ENCODE results near the gene ANGEL2. TPM values are rescaled to one million over a fixed set of nuclear protein-coding genes. Genes with fewer than 3 reads are reported as not detected.

The ANGEL2 gene
- total RNA-seq, 1 experiment from 2014 or later: 25.5 TPM

DNA sequence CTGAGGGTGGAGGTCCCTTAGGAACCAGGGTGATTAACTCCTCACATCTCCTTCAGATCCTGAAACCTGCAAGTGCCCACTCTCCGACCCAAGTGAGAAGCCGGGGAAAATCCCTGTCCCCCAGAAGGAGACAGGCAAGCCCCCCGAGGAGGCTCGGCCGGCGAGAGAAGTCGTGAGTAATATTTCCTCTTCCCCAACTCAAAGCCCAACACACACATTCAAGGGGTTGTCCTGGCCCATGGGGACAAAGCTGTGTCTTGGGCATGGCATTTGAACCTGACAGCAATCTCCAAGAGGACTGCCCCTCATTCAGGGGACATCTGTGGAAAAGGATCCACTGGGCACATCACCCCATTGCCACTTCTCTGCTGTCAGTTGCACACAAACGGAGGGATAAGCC is 41.8 kb downstream of the ANGEL2 start:
- Histone ChIP-seq H3K27ac (ENCODE audit: low read depth, low read length) (no peak overlapping the region), H3K9me2 (ENCODE audit: insufficient read depth) (no peaks in the 10 kb centered on the region), H3K9ac (ENCODE audit: low read length) (no peak overlapping the region), H3K9me3 (ENCODE audit: control insufficient read depth in 1 of 2, insufficient read depth in 1 of 2, low read depth in 1 of 2, low read length in 2 of 2) (no peaks in the 10 kb centered on the region), H3K4me3 (replicated peaks in 1 of 2; ENCODE audit: low read depth in 1 of 2, low read length in 2 of 2) (no peak overlapping the region), H3K4me1 (ENCODE audit: control insufficient read depth in 1 of 2, insufficient read depth in 2 of 2, low read length in 2 of 2) (no peaks in the 10 kb centered on the region), H4K20me1 (ENCODE audit: insufficient read depth) (no peaks in the 10 kb centered on the region), H3K27me3 (ENCODE audit: insufficient read depth, low read length) (no peaks in the 10 kb centered on the region), H3K79me2 (ENCODE audit: insufficient read depth, low read length) (no peaks in the 10 kb centered on the region), H3K4me2 (ENCODE audit: low read length) (no peak overlapping the region), H3K36me3 (ENCODE audit: control insufficient read depth in 1 of 2, insufficient read depth in 2 of 2, low read length in 2 of 2) (no peaks in the 10 kb centered on the region; a peak in 1 of 4 replicates), H2AFZ (ENCODE audit: low read depth, low read length, poor library complexity, severe bottlenecking) (no peak overlapping the region)
- no TSS peak for BruUV-seq (replicated peaks)
- no peak for ATAC-seq
- POLR2A ChIA-PET: no interaction called here
- CTCF ChIA-PET: no interaction called here
- RAD21 ChIA-PET (ENCODE audit: low non-redundant PET in 1 of 2, low total read pairs in 2 of 2, uncharacterized antibody in 2 of 2, unreplicated experiment in 2 of 2): no interaction called here
- TF ChIP-seq ZBTB33 (IDR thresholded peaks at IDR 0.05; ENCODE audit: extremely low read depth, insufficient replicate concordance, low read length) (no peak), ELF1 (IDR thresholded peaks at IDR 0.05; ENCODE audit: borderline replicate concordance, low read depth) (no peak), EGR1 (IDR thresholded peaks at IDR 0.05; ENCODE audit: low read depth) (no peak), ZNF274 (IDR thresholded peaks at IDR 0.05; ENCODE audit: low read depth, low read length) (no peak), TCF7L2 (IDR thresholded peaks at IDR 0.05; ENCODE audit: borderline replicate concordance, extremely low read depth, insufficient read depth, insufficient read length) (no peak), ZFX (IDR thresholded peaks at IDR 0.05) (no peak), CBX3 (IDR thresholded peaks at IDR 0.05; ENCODE audit: low read depth) (no peak), CEBPB (IDR thresholded peaks at IDR 0.05; ENCODE audit: low read depth) (no peak), SP1 (IDR thresholded peaks at IDR 0.05; ENCODE audit: low read depth) (no peak), POLR2AphosphoS5 (IDR thresholded peaks at IDR 0.05; ENCODE audit: low read depth, low read length) (no peak), EZH2phosphoT487 (IDR thresholded peaks at IDR 0.05; ENCODE audit: borderline replicate concordance) (no peak), SIN3A (IDR thresholded peaks at IDR 0.05; ENCODE audit: low read depth) (no peak), JUND (IDR thresholded peaks at IDR 0.05) (no peak), EZH2 (IDR thresholded peaks at IDR 0.05) (no peak), POLR2A (IDR thresholded peaks at IDR 0.05; ENCODE audit: borderline replicate concordance, extremely low read depth, insufficient read depth, insufficient read length) (no peak)
- TF ChIP-seq, protein P1, sequence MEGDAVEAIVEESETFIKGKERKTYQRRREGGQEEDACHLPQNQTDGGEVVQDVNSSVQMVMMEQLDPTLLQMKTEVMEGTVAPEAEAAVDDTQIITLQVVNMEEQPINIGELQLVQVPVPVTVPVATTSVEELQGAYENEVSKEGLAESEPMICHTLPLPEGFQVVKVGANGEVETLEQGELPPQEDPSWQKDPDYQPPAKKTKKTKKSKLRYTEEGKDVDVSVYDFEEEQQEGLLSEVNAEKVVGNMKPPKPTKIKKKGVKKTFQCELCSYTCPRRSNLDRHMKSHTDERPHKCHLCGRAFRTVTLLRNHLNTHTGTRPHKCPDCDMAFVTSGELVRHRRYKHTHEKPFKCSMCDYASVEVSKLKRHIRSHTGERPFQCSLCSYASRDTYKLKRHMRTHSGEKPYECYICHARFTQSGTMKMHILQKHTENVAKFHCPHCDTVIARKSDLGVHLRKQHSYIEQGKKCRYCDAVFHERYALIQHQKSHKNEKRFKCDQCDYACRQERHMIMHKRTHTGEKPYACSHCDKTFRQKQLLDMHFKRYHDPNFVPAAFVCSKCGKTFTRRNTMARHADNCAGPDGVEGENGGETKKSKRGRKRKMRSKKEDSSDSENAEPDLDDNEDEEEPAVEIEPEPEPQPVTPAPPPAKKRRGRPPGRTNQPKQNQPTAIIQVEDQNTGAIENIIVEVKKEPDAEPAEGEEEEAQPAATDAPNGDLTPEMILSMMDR (IDR thresholded peaks at IDR 0.05 in 2 of 3, conservative IDR thresholded peaks at IDR 0.05 in 1 of 3; ENCODE audit: borderline replicate concordance in 1 of 3, insufficient read depth in 1 of 3, low read depth in 2 of 3, low read length in 2 of 3): no peak
- TF ChIP-seq, protein P2, sequence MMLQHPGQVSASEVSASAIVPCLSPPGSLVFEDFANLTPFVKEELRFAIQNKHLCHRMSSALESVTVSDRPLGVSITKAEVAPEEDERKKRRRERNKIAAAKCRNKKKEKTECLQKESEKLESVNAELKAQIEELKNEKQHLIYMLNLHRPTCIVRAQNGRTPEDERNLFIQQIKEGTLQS (IDR thresholded peaks at IDR 0.05): no peak
- TF ChIP-seq, protein P3, sequence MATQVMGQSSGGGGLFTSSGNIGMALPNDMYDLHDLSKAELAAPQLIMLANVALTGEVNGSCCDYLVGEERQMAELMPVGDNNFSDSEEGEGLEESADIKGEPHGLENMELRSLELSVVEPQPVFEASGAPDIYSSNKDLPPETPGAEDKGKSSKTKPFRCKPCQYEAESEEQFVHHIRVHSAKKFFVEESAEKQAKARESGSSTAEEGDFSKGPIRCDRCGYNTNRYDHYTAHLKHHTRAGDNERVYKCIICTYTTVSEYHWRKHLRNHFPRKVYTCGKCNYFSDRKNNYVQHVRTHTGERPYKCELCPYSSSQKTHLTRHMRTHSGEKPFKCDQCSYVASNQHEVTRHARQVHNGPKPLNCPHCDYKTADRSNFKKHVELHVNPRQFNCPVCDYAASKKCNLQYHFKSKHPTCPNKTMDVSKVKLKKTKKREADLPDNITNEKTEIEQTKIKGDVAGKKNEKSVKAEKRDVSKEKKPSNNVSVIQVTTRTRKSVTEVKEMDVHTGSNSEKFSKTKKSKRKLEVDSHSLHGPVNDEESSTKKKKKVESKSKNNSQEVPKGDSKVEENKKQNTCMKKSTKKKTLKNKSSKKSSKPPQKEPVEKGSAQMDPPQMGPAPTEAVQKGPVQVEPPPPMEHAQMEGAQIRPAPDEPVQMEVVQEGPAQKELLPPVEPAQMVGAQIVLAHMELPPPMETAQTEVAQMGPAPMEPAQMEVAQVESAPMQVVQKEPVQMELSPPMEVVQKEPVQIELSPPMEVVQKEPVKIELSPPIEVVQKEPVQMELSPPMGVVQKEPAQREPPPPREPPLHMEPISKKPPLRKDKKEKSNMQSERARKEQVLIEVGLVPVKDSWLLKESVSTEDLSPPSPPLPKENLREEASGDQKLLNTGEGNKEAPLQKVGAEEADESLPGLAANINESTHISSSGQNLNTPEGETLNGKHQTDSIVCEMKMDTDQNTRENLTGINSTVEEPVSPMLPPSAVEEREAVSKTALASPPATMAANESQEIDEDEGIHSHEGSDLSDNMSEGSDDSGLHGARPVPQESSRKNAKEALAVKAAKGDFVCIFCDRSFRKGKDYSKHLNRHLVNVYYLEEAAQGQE (IDR thresholded peaks at IDR 0.05; ENCODE audit: low read depth): no peak
- TF ChIP-seq, protein P4, sequence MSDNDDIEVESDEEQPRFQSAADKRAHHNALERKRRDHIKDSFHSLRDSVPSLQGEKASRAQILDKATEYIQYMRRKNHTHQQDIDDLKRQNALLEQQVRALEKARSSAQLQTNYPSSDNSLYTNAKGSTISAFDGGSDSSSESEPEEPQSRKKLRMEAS (IDR thresholded peaks at IDR 0.05): no peak
- no peak for DNase-seq (ENCODE audit: low read depth, low spot score)
- intact Hi-C loops (cut with micrococcal nuclease): no loop called here

All from HCT116 (cell line).